ENCODE results near the gene EIF4A2. TPM values are rescaled to one million over a fixed set of nuclear protein-coding genes. Genes with fewer than 3 reads are reported as not detected.

Gene EIF4A2
- total and polyA plus RNA-seq, 2 of the 13 experiments (the other 11 are each of a cell fraction or from before 2014, with no cell fraction given): 480 to 596 TPM

DNA sequence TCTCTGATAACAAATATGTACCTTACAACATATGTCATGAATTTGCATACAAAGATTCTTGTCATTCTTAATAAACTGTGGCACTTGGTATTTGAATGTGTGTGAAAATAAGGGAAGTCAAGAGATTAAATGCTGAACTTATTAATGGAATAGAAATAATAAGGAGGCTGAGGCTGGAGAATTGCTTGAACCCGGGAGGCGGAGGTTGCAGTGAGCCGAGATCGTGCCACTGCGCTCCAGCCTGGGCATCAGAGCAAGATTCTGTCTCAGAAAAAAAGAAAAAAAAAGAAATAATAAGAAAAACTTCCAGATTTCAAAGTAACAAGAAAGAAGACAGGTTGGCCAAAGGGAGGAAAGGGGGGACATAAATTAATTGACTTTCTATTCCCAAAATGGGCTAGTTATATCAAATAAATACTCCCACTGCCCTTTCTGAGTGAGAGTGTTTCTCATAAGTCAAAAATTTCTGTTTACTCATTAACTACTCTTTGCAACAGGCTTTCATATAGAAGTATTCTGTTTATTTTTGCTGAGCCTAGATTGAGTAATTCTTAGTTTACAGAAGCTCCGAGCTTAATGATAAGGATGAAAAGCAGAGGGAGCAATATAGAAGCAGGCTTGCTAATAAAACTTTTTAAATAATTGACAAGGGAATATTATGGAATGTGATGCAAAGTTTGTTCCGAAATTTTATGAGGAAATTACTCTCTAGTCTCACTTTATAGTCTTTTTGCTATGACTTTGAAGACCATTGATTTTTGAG is 40.6 kb upstream of the EIF4A2 start:
- Histone ChIP-seq H3K9me3 (ENCODE audit: low read length) (no peaks in the 10 kb centered on the region), H3K4me1 (ENCODE audit: insufficient read depth, low read length) (peaks cover 58% of the 10 kb centered on the region), H3K9ac (ENCODE audit: insufficient read depth, low read depth, low read length) (no peak overlapping the region), H4K20me1 (ENCODE audit: insufficient read depth, low read length) (no peaks in the 10 kb centered on the region), H3K36me3 (replicated peaks in 1 of 2; ENCODE audit: control insufficient read depth in 1 of 2, insufficient read depth in 2 of 2, low read length in 2 of 2) (no peaks in the 10 kb centered on the region), H3K27ac (ENCODE audit: extremely low read length, insufficient read depth, low read length) (peak overlapping the region; percentile 71), H2AFZ (ENCODE audit: low read length) (no peak overlapping the region), H3K4me3 (replicated peaks in 1 of 3; ENCODE audit: insufficient read depth in 1 of 3, low read depth in 2 of 3, low read length in 3 of 3) (peak overlapping the region in 2 of 3 experiments; percentile 4 to 41; a peak in 2 of 6 replicates), H3K27me3 (ENCODE audit: control insufficient read depth in 1 of 2, insufficient read depth in 2 of 2, low read length in 2 of 2) (no peaks in the 10 kb centered on the region), H3K79me2 (ENCODE audit: insufficient read depth, low read length) (no peaks in the 10 kb centered on the region), H3K4me2 (ENCODE audit: low read depth, low read length) (peak overlapping the region; percentile 70)
- in situ Hi-C loops (cut with HindIII; ENCODE audit: extremely low pct_ligation_motif_present, low pct_unique_long_range_greater_than_20kb): no loop called here
- ChIA-PET CTCF (ENCODE audit: low intra/inter-chr PET ratio, low total read pairs) (no interaction called here), POLR2A (interaction anchor here (0.6 to 2.1 kb wide), 7 partner anchors 11 to 153 kb away, joined by 3 to 9 read pairs (median 3); partner anchors contain the start of genes AHSG and EIF4A2)
- DNase-seq (ENCODE audit: low spot score): peak; percentile 80
- WGBS (ENCODE audit: low lambda C conversion rate): 19% methylated on average over 7 of the region's 7 CpGs
- ATAC-seq: peak; percentile 67
- intact Hi-C loops (cut with micrococcal nuclease; ENCODE audit: unreplicated experiment): no loop called here
- BruUV-seq (replicated peaks): no TSS peak
- peak; percentile 4 for FAIRE-seq
- TF ChIP-seq ZNF780A (CRISPR knock-in tag; IDR thresholded peaks at IDR 0.05): no peak
- peak; percentile 55 for TF ChIP-seq CREM (IDR thresholded peaks at IDR 0.05)
- no peak for TF ChIP-seq CREM (CRISPR knock-in tag; IDR thresholded peaks at IDR 0.05)
- peak; percentile 52; the same call in 1 of the 2 replicates for TF ChIP-seq TCF7 (IDR thresholded peaks at IDR 0.05; ENCODE audit: low read depth)
- TF ChIP-seq DNMT1 (CRISPR knock-in tag; IDR thresholded peaks at IDR 0.05): no peak
- no peak for TF ChIP-seq ZNF577 (CRISPR knock-in tag; IDR thresholded peaks at IDR 0.05; ENCODE audit: borderline replicate concordance, low read depth)
- TF ChIP-seq KLF16 (CRISPR knock-in tag; IDR thresholded peaks at IDR 0.05): no peak
- no peak for TF ChIP-seq ZNF83 (CRISPR knock-in tag; IDR thresholded peaks at IDR 0.05; ENCODE audit: borderline replicate concordance)
- TF ChIP-seq ZNF430 (CRISPR knock-in tag; IDR thresholded peaks at IDR 0.05): no peak
- TF ChIP-seq ESRRA (CRISPR knock-in tag; IDR thresholded peaks at IDR 0.05; ENCODE audit: low read depth): no peak
- TF ChIP-seq, protein P1, sequence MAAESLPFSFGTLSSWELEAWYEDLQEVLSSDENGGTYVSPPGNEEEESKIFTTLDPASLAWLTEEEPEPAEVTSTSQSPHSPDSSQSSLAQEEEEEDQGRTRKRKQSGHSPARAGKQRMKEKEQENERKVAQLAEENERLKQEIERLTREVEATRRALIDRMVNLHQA (CRISPR knock-in tag; IDR thresholded peaks at IDR 0.05): no peak
- TF ChIP-seq HNF4A (CRISPR knock-in tag; IDR thresholded peaks at IDR 0.05): peak; percentile 46
- TF ChIP-seq, protein P2, sequence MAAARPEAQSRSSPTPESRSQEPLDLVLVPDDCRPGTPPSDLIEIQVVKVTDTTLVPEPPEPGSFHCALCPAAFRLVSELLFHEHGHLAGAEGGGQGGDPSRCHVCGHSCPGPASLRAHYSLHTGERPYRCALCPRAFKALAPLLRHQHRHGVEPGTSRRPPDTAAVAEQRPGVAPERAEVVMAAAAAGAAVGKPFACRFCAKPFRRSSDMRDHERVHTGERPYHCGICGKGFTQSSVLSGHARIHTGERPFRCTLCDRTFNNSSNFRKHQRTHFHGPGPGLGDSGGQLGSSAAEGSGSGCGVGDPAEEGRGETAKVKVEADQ (CRISPR knock-in tag; IDR thresholded peaks at IDR 0.05; ENCODE audit: borderline replicate concordance): no peak
- TF ChIP-seq, protein P3, sequence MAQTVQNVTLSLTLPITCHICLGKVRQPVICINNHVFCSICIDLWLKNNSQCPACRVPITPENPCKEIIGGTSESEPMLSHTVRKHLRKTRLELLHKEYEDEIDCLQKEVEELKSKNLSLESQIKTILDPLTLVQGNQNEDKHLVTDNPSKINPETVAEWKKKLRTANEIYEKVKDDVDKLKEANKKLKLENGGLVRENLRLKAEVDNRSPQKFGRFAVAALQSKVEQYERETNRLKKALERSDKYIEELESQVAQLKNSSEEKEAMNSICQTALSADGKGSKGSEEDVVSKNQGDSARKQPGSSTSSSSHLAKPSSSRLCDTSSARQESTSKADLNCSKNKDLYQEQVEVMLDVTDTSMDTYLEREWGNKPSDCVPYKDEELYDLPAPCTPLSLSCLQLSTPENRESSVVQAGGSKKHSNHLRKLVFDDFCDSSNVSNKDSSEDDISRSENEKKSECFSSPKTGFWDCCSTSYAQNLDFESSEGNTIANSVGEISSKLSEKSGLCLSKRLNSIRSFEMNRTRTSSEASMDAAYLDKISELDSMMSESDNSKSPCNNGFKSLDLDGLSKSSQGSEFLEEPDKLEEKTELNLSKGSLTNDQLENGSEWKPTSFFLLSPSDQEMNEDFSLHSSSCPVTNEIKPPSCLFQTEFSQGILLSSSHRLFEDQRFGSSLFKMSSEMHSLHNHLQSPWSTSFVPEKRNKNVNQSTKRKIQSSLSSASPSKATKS (CRISPR knock-in tag; IDR thresholded peaks at IDR 0.05): no peak
- TF ChIP-seq ZNF138 (CRISPR knock-in tag; IDR thresholded peaks at IDR 0.05; ENCODE audit: low read depth): no peak
- no peak for TF ChIP-seq PCBP1 (IDR thresholded peaks at IDR 0.05; ENCODE audit: borderline replicate concordance, low read depth, low read length)
- peak; percentile 86 for TF ChIP-seq GATAD2A (CRISPR knock-in tag; IDR thresholded peaks at IDR 0.05)
- TF ChIP-seq KDM2A (CRISPR knock-in tag; IDR thresholded peaks at IDR 0.05; ENCODE audit: borderline replicate concordance, low read depth): no peak
- no peak for TF ChIP-seq FOXK2 (IDR thresholded peaks at IDR 0.05)
- TF ChIP-seq, protein P4, sequence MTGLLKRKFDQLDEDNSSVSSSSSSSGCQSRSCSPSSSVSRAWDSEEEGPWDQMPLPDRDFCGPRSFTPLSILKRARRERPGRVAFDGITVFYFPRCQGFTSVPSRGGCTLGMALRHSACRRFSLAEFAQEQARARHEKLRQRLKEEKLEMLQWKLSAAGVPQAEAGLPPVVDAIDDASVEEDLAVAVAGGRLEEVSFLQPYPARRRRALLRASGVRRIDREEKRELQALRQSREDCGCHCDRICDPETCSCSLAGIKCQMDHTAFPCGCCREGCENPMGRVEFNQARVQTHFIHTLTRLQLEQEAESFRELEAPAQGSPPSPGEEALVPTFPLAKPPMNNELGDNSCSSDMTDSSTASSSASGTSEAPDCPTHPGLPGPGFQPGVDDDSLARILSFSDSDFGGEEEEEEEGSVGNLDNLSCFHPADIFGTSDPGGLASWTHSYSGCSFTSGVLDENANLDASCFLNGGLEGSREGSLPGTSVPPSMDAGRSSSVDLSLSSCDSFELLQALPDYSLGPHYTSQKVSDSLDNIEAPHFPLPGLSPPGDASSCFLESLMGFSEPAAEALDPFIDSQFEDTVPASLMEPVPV (CRISPR knock-in tag; IDR thresholded peaks at IDR 0.05): no peak
